Measurements from ENCODE around the gene HAUS8.
"Not testable (repeated sequence)": the region's sequence is repeated elsewhere in the genome, so short reads cannot be mapped to it uniquely, and the experiment has no call there.

Gene HAUS8, protein sequence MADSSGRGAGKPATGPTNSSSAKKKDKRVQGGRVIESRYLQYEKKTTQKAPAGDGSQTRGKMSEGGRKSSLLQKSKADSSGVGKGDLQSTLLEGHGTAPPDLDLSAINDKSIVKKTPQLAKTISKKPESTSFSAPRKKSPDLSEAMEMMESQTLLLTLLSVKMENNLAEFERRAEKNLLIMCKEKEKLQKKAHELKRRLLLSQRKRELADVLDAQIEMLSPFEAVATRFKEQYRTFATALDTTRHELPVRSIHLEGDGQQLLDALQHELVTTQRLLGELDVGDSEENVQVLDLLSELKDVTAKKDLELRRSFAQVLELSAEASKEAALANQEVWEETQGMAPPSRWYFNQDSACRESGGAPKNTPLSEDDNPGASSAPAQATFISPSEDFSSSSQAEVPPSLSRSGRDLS

DNA sequence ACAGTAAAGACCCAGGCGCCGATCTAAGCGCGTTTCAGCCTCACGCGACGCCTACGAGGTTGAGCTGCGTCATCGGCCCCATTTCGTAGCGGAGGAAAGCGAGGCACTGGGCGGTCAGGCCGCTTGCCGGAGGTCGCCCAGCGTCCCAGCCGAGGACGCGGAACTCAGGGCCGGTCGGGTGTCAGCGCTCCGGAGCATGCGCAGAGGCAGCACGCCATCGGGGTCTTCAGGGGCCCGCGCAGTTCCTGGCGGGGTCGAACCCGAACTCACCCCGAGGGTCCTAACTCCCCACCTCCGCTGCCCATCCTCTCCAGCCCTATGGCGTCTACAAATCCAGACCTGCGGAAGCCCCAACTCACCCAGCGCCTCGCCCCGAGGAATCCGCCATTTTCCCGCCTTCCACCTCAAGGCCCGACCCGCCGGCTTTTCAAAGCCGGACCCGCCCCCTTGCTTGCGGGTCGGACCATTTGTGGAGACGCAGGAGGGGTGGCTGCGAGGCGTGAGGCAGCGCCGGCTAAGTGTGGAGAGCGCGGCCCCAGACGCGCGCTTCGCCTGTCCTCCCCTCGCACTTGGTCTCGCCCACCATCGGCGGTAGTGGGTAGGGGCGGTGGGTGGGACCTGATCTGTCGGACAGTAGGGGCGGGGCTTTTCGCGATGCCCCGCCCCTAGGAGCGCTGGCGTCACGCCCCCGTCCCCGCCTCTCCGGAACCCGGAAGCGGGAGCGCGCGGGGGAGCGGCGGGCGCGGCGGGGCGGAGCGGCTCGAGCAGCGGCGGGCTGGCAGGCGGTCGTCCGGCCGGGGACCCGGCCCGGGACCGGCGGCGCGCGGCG lies at the start of gene HAUS8, which contains the start of gene MYO9B:
Gene HAUS8, minus strand, starts transcription at position 418 of the 829 bp plus-strand sequence. Its CDS starts 30 bp downstream, at position 388.
Gene MYO9B, plus strand, starts transcription at position 743 of the 829 bp plus-strand sequence. CDS start 25,941 bp downstream, outside the sequence.
- peak; percentile 98 for DNase-seq (ENCODE audit: low spot score)

DNA sequence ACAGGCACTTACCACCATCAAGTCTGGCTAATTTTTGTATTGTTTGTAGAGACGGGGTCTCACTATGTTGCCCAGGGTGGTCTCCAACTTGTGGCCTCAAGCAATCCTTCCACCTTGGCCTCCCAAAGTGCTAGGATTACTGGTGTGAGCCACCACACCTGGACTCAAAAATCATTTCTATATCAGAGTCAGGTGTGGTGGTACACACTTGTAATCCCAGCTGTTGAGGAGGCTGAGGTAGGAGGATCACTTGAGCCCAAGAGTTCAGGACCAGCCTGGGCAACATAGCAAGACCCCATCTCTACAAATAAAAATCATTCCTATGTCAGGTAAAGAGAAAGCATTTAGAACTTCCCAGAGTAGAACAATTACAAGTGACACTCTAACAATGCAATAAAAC lies 48.8 kb upstream of the HAUS8 start:
- DNase-seq (ENCODE audit: low spot score): no peak

GRCh38 chr19:17123041-17123440 lies 47.8 kb upstream of the HAUS8 start:
- no peak for DNase-seq (ENCODE audit: low spot score)

GRCh38 chr19:17121736-17122293 lies 46.6 kb upstream of the HAUS8 start:
- no peak for DNase-seq (ENCODE audit: low spot score)

DNA sequence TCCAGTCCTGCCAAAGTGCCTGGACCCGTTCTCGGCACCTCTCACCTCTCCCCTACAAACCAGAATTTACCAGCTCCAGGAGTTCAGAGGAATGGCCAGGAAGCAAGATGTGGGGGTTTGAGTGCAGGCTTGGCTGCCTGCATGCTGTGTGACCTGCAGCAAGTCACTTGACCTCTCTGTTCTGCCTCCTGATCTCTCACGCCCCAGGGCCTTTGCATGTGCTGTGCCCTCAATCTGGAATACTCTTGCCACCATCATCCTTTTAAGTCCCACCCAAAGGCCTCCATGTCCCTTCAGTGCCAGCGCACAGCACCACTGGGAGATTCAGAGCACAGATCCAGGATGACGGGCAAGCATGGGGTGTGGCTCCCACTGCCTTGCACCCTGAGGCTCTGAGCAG lies 43.7 kb upstream of the HAUS8 start:
- no peak for DNase-seq (ENCODE audit: low spot score)

DNA sequence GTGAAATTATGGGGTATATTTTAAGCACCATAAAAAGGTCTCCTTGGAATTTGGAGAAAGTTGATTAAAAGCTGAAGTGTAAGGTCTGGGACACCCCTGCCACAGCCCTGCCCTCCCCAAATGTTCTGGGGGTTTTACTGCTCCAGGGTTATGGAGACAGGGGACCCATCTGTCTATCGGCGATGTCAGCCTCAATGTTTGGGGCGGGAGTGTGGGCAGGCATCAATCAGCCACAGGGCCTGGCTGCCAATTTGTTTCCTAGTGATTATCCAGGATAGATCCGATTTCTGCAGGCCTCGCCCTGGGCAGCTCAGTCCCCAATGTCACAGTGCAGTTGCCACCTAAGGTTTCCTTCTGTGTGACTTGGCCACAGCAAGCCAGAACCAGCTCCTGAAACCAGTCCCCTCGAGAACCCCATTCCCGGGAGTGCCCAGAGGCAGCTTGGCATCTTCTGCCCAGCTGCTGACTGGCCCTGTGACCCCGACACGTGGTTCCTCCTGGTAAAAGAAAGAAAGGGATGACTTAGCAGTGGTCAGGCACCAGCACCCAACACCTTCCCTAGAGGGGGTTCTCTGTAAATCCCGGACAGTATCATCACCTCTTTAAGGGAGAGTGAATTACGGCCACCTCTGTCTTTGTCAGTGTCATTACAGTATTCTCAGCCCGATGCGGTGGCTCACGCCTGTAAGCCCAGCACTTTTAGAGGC lies 41.9 kb upstream of the HAUS8 start:
- no peak for DNase-seq (ENCODE audit: low spot score)

GRCh38 chr19:17114414-17114831 lies 39.2 kb upstream of the HAUS8 start:
- no peak for DNase-seq (ENCODE audit: low spot score)

GRCh38 chr19:17113127-17113785 lies 38.0 kb upstream of the HAUS8 start:
- no peak for DNase-seq (ENCODE audit: low spot score)

GRCh38 chr19:17112700-17113099 lies 37.4 kb upstream of the HAUS8 start:
- no peak for DNase-seq (ENCODE audit: low spot score)

DNA sequence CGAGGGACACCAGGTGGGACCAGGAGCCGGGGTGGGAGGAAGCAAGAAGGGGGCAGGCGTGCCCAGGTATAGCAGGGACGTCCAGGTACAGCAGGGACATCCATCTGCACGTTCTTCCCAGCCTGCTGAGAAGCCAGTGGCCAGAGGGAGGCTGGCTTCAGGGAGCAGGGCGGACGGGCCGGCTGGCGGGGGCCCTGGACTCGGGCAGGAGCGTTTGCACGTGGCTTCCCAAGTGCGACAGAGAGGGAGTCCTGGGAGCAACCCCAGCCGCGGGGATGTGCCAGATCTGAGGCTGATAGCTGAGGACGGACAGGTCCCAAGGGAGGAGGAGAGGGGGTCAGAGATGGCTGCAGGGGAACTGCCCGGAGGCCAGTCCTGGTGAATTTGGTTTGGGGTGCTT lies 37.0 kb upstream of the HAUS8 start:
- no peak for DNase-seq (ENCODE audit: low spot score)

GRCh38 chr19:17111766-17112165 lies 36.5 kb upstream of the HAUS8 start:
- no peak for DNase-seq (ENCODE audit: low spot score)

DNA sequence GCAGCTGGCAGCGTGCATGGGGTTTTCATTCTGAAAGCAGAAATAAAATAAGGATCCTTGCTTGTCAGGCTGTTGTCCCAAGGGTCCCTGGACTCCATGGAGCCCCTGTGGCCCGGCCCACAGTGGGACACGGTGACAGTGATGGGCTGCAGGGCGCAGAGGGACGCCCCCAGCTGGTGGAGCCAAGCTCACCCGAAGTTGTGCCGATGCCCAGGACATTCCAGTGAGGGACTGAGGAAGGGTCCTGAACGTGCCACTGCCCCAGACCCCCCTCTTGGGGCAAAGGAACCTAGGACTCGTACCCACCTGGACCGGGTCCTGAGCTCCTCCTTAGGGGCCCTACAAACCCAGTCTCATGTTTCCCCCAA lies 35.3 kb upstream of the HAUS8 start:
- no peak for DNase-seq (ENCODE audit: low spot score)

- no peak for DNase-seq (ENCODE audit: low spot score)
Measured at GRCh38 chr19:17109962-17110598, 34.8 kb upstream of the HAUS8 start.

DNA sequence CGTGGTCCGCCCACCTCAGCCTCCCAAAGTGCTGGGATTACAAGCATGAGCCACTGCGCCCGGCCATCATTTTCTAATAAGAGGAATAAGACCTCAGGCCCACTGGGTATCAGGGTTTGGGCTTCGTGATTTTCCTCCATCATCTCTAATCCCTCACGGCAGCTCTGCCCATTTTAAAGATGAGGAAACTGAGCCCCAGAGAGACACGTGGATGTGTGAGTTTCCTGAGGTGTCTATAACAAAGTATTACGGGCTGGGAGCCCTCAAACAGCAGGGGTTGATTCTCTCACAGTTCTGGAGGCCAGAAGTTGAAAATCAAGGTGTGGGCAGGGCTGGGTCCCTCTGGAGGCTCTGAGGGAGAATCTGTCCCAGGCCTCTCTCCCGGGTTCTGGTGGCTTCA lies 34.0 kb upstream of the HAUS8 start:
- no peak for DNase-seq (ENCODE audit: low spot score)

- no peak for DNase-seq (ENCODE audit: low spot score)
Measured at GRCh38 chr19:17108453-17108784, 33.2 kb upstream of the HAUS8 start.

DNA sequence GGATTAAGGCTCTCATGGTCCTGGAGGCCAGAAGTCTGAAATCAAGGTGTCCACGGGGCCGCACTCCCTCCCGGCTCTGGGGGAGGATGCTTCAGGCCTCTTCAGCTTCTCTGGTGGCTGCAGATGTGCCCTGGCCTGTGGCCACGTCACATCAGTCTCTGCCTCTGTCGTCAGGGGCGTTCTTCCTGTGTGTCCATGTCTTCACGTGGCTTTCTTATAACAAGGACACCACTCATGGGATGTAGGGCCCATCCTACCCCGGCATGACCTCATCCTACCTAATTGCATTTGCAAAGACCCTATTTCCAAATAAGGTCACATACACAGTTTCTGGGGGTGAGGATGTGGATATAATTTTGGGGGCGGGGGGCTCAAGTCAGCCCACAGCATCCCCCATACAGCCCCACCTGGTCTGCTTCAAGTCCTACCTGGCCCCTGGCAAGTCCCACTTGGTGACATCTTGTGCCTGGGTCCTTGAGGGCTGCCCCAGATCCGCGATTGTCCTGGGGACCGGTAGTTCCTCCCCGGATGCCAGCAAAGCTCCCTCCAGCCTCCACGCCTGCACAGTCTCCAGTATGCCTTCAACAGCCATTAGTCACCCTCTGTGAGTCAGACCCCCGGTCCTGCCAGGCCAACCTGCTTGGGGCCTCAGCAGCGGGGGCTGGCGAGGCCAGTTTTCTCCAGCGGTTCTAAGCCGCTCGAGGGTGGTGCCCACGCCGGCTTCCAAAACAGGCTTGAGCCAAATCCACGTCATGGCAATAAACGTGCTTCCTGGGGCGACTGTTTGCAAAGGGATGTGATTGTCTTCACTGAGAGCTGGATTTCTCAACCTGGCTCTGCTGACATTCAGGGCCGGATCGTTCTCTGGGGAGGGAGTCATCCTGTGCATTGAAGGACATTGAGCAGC lies 32.5 kb upstream of the HAUS8 start:
- DNase-seq (ENCODE audit: low spot score): no peak

DNA sequence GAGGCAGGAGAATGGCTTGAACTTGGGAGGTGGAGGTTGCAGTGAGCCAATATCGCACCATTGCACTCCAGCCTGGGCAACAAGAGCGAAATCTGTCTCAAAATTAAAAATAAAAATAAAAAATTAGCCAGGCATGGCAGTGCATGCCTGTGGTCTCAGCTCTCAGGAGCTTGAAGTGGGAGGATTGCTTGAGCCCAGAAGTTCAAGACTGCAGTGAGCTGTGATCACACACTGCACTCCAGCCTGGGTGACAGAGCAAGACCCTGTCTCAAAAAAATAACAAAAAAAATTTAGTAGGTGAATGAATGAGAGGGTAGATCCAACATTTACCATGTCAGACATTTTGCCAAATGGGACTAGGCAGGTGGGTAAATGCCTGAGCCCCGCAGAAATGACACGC lies 31.7 kb upstream of the HAUS8 start:
- not testable (repeated sequence) for DNase-seq (ENCODE audit: low spot score)

DNA sequence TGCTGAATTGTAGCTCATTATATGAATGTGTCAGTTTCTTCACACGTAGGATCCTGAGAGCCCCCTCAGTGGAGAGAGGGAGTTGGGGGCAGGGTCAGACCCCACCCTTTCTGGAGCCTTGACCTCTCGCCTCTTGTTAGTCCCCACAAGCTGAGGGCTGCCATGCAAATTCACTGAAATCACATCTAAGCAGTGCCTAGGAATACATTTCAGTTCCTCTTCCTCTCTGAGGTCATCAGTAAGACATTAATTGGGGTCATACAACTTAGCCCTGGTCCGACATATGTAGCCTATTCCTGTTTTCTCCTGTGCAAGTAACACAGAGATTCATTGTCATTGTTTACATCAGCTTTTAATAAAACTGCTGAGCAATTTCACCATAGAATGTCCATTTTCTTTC lies 30.3 kb upstream of the HAUS8 start:
- no peak for DNase-seq (ENCODE audit: low spot score)

DNA sequence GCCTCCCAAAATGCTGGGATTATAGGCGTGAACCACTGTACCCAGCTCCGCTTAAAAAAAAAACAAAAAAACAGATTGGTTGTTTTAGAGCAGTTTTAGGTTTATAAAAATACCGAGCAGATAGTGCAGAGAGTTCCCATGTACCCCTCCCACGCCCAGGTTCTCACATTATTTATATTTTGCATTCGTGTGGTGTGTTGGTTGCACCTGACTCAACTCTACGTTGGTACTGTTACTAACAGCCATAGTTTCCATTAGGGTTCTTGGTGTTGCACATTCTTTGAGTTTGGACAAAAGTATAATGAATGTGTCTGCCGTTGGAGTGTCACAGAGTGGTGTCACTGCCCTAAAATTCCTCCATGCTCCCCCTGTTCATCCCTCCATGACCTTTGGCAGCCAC lies 29.4 kb upstream of the HAUS8 start:
- DNase-seq (ENCODE audit: low spot score): no peak

DNA sequence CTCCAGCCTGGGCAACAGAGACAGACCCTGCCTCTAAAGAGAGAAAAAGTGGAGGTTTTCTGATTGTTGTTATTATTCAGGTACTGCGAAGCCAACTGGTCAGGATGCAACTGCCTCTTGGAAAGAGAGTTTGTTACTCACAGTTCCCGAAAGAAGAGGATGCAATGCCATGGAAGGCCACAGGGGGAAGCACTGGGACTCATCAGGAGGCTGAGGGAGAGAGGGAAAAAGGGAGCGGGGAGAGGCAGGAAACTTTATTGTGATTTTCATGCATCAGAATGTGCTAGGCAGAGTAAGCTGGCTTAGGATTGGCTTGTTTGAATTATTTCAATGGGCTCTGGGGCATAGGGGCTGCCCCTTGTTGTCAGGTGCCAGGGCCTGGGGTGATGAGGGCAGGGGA lies 27.9 kb upstream of the HAUS8 start:
- no peak for DNase-seq (ENCODE audit: low spot score)
